B cell (primary cell): ENCODE measurements around the gene TRABD2B. TPM values are rescaled to one million over a fixed set of nuclear protein-coding genes. Genes with fewer than 3 reads are reported as not detected.

Experiments
- ATAC-seq: fragments of 200-7000 bp; cut with Tn5 transposase; one replicate; pipeline ENCODE4 v1.10.0; 2021; ENCODE audit warnings: low read depth, mild to moderate bottlenecking, moderate number of reproducible peaks, moderate library complexity
- CTCF ChIA-PET: fragments of 350-600 bp; sonication (Branson Sonifier 250); formaldehyde crosslinking; loops from one replicate; lab custom pipeline; 2021; ENCODE audit warnings: antibody characterized with exemption, inconsistent platforms; lab: Charles Lee
- POLR2A ChIA-PET: fragments of 350-600 bp; sonication (Branson Sonifier 250); formaldehyde crosslinking; loops from one replicate; lab custom pipeline; 2021; ENCODE audit warnings: antibody characterized with exemption; lab: Charles Lee
- DNase-seq: peaks from one replicate; pipeline ENCODE4 v3.0.0; 2013
- H2AFZ ChIP-seq: 2 replicates; pipeline ENCODE4 v1.6.1; 2012; ENCODE audit warnings: mild to moderate bottlenecking, low read depth, low read length; ENCODE audit not compliant: insufficient read depth, poor library complexity, severe bottlenecking
- H3K27ac ChIP-seq, 2 donors: 1 replicate in 1 of 2; 2 replicates in 1 of 2; pipeline ENCODE4 v1.5.1; 2012 to 2013; ENCODE audit warnings: low read length in 2 of 2, mild to moderate bottlenecking in 2 of 2, moderate library complexity in 1 of 2
- H3K27me3 ChIP-seq, 4 experiments: fragments of 200-600 bp in 1 of 4; sonication (generic) in 1 of 4; replicated peaks in 1 of 4; 1 replicate in 2 of 4; 2 replicates in 2 of 4; pipeline versions ENCODE4 v1.6.1 to v1.7.0; 2013 to 2016; ENCODE audit warnings: low read length in 3 of 4, mild to moderate bottlenecking in 2 of 4, mixed read lengths in 1 of 4, moderate library complexity in 1 of 4; ENCODE audit not compliant: insufficient read depth in 4 of 4, control insufficient read depth in 3 of 4; ENCODE audit errors: control extremely low read depth in 1 of 4
- H3K36me3 ChIP-seq, 2 experiments: replicated peaks in 1 of 2; 1 replicate in 1 of 2; 2 replicates in 1 of 2; pipeline versions ENCODE4 v1.6.1 to v1.7.1; 2013; ENCODE audit warnings: low read length in 1 of 2; ENCODE audit not compliant: insufficient read depth in 2 of 2, control insufficient read depth in 1 of 2; ENCODE audit errors: control extremely low read depth in 1 of 2, extremely low read depth in 1 of 2
- H3K4me1 ChIP-seq, 2 donors: fragments of 200-600 bp in 1 of 2; sonication (generic) in 1 of 2; 1 replicate in 1 of 2; 2 replicates in 1 of 2; pipeline versions ENCODE4 v1.5.1 to v1.6.1; 2013 to 2017; ENCODE audit warnings: low read length in 2 of 2; ENCODE audit not compliant: control insufficient read depth in 2 of 2, insufficient read depth in 2 of 2
- H3K4me2 ChIP-seq: replicated peaks from 2 replicates; pipeline ENCODE3; 2012; ENCODE audit warnings: mild to moderate bottlenecking, low read depth, low read length; ENCODE audit not compliant: poor library complexity, severe bottlenecking
- H3K4me3 ChIP-seq, 5 experiments: fragments of 200-600 bp in 1 of 5; sonication (generic) in 1 of 5; 1 replicate in 3 of 5; 2 replicates in 2 of 5; pipeline versions ENCODE4 v1.5.1 to v1.7.0; 2011 to 2016; ENCODE audit warnings: low read length in 4 of 5, mild to moderate bottlenecking in 4 of 5, low read depth in 2 of 5, control low read depth in 1 of 5, moderate library complexity in 1 of 5; ENCODE audit not compliant: insufficient read depth in 1 of 5; ENCODE audit errors: control extremely low read depth in 1 of 5, extremely low read depth in 1 of 5
- H3K79me2 ChIP-seq: fragments of 200-600 bp; sonication (generic); one replicate; pipeline ENCODE4 v1.6.0; 2016; ENCODE audit warnings: low read length; ENCODE audit not compliant: control insufficient read depth, insufficient read depth
- H3K9ac ChIP-seq: fragments of 200-600 bp; sonication (generic); 2 replicates; pipeline ENCODE4 v1.6.1; 2017; ENCODE audit warnings: mild to moderate bottlenecking, low read length, moderate library complexity
- H3K9me3 ChIP-seq, 3 donors: one replicate each; pipeline versions ENCODE4 v1.6.1 to v1.7.1; 2013; ENCODE audit warnings: low read length in 2 of 3; ENCODE audit not compliant: control insufficient read depth in 2 of 3, insufficient read depth in 1 of 3; ENCODE audit errors: control extremely low read depth in 1 of 3
- H4K20me1 ChIP-seq: 2 replicates; pipeline ENCODE4 v1.6.0; 2012; ENCODE audit warnings: mild to moderate bottlenecking, low read length; ENCODE audit not compliant: insufficient read depth, control insufficient read depth, poor library complexity, severe bottlenecking
- H3K27ac Mint-ChIP-seq: one replicate; pipeline ENCODE4 v1.8.0; 2021; ENCODE audit warnings: mixed read lengths
- H3K27me3 Mint-ChIP-seq: one replicate; pipeline ENCODE4 v1.8.0; 2021; ENCODE audit warnings: mixed read lengths
- H3K4me1 Mint-ChIP-seq: one replicate; pipeline ENCODE4 v1.8.0; 2021; ENCODE audit warnings: mixed read lengths
- H3K4me3 Mint-ChIP-seq: one replicate; pipeline ENCODE4 v1.8.0; 2021; ENCODE audit warnings: mixed read lengths
- H3K9me3 Mint-ChIP-seq: one replicate; pipeline ENCODE4 v1.8.0; 2022; ENCODE audit warnings: mixed read lengths; ENCODE audit not compliant: insufficient read depth
- EZH2 ChIP-seq: IDR thresholded peaks from 2 replicates; pipeline ENCODE4 v1.6.1; 2012; ENCODE audit warnings: borderline replicate concordance, low read depth, mild to moderate bottlenecking, moderate library complexity, low read length; ENCODE audit not compliant: insufficient read depth, poor library complexity, severe bottlenecking
- WGBS: methylation state at CpG from one replicate; pipeline ENCODE4 v1.1.5; 2013; ENCODE audit warnings: missing lambda C conversion rate; ENCODE audit not compliant: insufficient coverage; 5-methylcytosine and 5-hydroxymethylcytosine counted together
- intact Hi-C: fragments of 100-400 bp; cut with micrococcal nuclease; formaldehyde crosslinking; loops from one replicate; pipeline ENCODE4 v1.10.0; 2022
- polyA plus RNA-seq: library from polyadenylated mRNA; depleted of rRNA; stranded (reverse); fragments of >200 nt; gene quantifications from 2 replicates; pipeline ENCODE4 v1.2.3, GENCODE V29; 2012
- total RNA-seq, 2 donors: library from RNA; stranded (reverse); fragments of 120-200 nt in 1 of 2; gene quantifications; 1 replicate in 1 of 2; 2 replicates in 1 of 2; pipeline versions ENCODE4 v1.2.3 to v1.2.4, GENCODE V29; 2013 to 2022
- TF ChIP-seq, protein P1 (sequence below): fragments of 200-600 bp; IDR thresholded peaks from one replicate; pipeline ENCODE4 v1.8.0; 2022; ENCODE audit warnings: antibody characterized with exemption, mild to moderate bottlenecking

Gene TRABD2B
- total and polyA plus RNA-seq, 2 donors (not counting 1 experiment from before 2014, with no cell fraction given): not detected

- Histone ChIP-seq H2AFZ (no peak overlapping the region), H3K9me3 (no peaks in the 10 kb centered on the region), H3K4me1 (no peaks in the 10 kb centered on the region), H3K27ac (no peak overlapping the region), H3K27me3 (peaks cover 0 to under 1% (median 0%) of the 10 kb centered on the region in 4 experiments), H3K36me3 (no peaks in the 10 kb centered on the region), H3K4me2 (no peak overlapping the region), H3K9ac (no peak overlapping the region), H3K4me3 (no peak overlapping the region), H4K20me1 (no peaks in the 10 kb centered on the region), H3K79me2 (no peaks in the 10 kb centered on the region)
- Mint-ChIP-seq H3K27ac (no peak overlapping the region), H3K4me1 (no peaks in the 10 kb centered on the region), H3K9me3 (no peaks in the 10 kb centered on the region), H3K4me3 (no peak overlapping the region), H3K27me3 (peaks cover 17% of the 10 kb centered on the region)
- POLR2A ChIA-PET: no interaction called here
- no peak for DNase-seq
- no peak for TF ChIP-seq EZH2
- TF ChIP-seq, protein P1, sequence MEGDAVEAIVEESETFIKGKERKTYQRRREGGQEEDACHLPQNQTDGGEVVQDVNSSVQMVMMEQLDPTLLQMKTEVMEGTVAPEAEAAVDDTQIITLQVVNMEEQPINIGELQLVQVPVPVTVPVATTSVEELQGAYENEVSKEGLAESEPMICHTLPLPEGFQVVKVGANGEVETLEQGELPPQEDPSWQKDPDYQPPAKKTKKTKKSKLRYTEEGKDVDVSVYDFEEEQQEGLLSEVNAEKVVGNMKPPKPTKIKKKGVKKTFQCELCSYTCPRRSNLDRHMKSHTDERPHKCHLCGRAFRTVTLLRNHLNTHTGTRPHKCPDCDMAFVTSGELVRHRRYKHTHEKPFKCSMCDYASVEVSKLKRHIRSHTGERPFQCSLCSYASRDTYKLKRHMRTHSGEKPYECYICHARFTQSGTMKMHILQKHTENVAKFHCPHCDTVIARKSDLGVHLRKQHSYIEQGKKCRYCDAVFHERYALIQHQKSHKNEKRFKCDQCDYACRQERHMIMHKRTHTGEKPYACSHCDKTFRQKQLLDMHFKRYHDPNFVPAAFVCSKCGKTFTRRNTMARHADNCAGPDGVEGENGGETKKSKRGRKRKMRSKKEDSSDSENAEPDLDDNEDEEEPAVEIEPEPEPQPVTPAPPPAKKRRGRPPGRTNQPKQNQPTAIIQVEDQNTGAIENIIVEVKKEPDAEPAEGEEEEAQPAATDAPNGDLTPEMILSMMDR: no peak
- CTCF ChIA-PET: no interaction called here
- no peak for ATAC-seq
- 90% methylated on average over 2 of the region's 6 CpGs for WGBS
- intact Hi-C loops: no loop called here
Measured at GRCh38 chr1:48003741-48004531, 6.8 kb upstream of the TRABD2B start.

- H3K9ac ChIP-seq: no peak overlapping the region
- Mint-ChIP-seq H3K27ac (no peak overlapping the region), H3K4me3 (no peak overlapping the region), H3K9me3 (no peaks in the 10 kb centered on the region), H3K27me3 (peaks cover 31% of the 10 kb centered on the region), H3K4me1 (peaks cover 5% of the 10 kb centered on the region)
- intact Hi-C loops: no loop called here
- POLR2A ChIA-PET: no interaction called here
- H3K27me3 ChIP-seq: peaks cover 0 to 13% (median 10%) of the 10 kb centered on the region in 4 experiments
- H3K4me2 ChIP-seq: no peak overlapping the region
- no peak overlapping the region for H2AFZ ChIP-seq
- TF ChIP-seq, protein P1: no peak
- TF ChIP-seq EZH2: no peak
- DNase-seq (no peak), ATAC-seq (no peak)
- 100% methylated on average over 2 of the region's 2 CpGs for WGBS
- peaks cover 3 to 6% of the 10 kb centered on the region in 2 donors for H3K4me1 ChIP-seq
- no peaks in the 10 kb centered on the region for H3K9me3 ChIP-seq
- no peaks in the 10 kb centered on the region for H4K20me1 ChIP-seq
- no peak overlapping the region for H3K27ac ChIP-seq
- H3K36me3 ChIP-seq: no peaks in the 10 kb centered on the region
- CTCF ChIA-PET: no interaction called here
- no peak overlapping the region for H3K4me3 ChIP-seq
- H3K79me2 ChIP-seq: no peaks in the 10 kb centered on the region
Measured at GRCh38 chr1:48002142-48002541, 5.0 kb upstream of the TRABD2B start.
